G401 (cell line): ENCODE measurements around the gene ADORA1. TPM values are rescaled to one million over a fixed set of nuclear protein-coding genes. Genes with fewer than 3 reads are reported as not detected.

ENCODE experiments used
- DNase-seq: peaks from one replicate; pipeline ENCODE4 v3.0.0-alpha.2; 2015; ENCODE audit warnings: low spot score
- in situ Hi-C: cut with HindIII; loops from 2 replicates; pipeline ENCODE4 v1.10.0; 2016; ENCODE audit warnings: low sequenced_read_pairs, mixed read lengths
- total RNA-seq: library from RNA; depleted of rRNA; stranded (reverse); fragments of >200 nt; shearing (Covaris generic); gene quantifications from 2 replicates; pipeline ENCODE4 v1.2.3, GENCODE V29; 2014

Gene ADORA1
- total RNA-seq, 1 experiment from 2014 or later: 13.2 TPM

DNA sequence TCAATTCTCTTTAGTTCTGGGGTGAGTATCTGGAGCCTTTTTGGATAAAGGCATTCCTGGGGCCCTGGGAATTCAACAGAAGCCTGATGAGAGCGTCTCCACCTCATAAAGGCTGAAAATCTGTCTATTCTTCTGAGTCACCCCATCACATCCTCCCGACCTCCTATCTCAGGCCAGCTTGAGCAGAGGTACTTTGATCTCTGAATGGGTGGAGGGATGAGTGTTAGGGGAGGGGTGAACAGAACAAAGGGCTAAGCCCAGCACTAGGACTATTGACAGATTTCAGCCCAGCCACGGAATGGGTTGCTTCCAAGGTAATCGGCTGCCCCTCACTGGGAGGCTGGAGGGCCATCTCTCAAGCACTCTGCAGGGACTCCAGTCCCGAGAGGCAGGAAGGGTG is 50.6 kb downstream of the ADORA1 start:
- in situ Hi-C loops: no loop called here
- DNase-seq: no peak

- in situ Hi-C loops: no loop called here
- peak; percentile 30 for DNase-seq
These were observed 51.5 kb downstream of the ADORA1 start for GRCh38 chr1:203178821-203179666.

DNA sequence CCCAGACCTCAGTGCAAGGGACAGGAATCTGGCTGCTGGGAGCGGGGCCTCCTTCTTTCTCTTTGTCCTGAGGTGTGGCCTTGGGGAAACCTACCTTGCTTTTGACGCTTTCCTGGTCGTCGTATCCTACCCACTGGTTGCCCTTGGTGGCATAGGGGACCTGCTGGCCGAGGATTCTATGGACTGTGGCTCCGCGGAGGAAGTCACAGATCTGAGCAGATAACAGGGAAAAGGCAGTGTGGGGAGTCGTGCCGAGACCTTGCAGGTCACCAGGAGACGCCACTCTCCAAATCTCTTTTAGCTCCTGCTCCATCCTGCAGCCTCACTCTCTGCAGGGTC is 52.1 kb downstream of the ADORA1 start:
- in situ Hi-C loops: no loop called here
- DNase-seq: no peak

GRCh38 chr1:203180611-203181330 is 53.2 kb downstream of the ADORA1 start:
- DNase-seq: no peak
- in situ Hi-C loops: no loop called here

DNA sequence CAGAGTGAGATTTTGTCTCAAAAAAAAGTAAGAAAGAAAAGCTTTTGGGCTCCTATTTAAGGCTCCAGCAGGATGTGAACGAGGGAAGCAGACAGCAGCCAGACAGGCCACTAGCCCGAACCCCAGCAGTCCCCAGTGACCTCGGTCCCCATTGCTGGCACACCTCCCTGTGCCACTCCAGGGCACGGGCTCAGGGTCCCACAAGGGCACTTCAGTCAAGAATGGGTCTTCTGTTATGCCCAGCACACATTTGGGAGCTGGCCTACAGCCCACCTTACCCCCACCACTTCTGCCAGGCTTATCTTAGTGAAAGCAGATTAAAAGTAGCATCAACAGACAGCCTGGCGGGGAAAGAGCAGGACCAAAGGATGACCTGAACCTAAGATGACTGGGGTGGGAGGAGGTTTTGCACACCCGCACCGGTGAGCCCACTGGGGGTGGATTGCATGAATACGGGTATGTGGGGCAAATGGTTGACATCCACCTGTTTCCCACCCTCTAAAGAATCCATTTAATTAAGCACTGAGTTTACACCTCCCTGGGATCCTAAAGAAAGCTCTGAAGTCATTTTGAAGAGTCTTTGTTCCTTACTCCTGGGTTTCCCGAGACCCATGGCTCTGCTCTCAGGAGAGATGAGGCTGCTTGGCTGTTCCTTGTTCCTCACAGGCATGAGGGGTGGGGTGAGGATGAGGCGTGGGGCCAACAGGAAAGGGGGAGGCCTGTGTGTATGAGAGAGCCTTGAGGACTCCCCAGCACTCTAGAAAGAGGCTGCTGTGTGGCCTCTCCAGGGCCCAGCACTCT is 54.3 kb downstream of the ADORA1 start:
- in situ Hi-C loops: no loop called here

DNA sequence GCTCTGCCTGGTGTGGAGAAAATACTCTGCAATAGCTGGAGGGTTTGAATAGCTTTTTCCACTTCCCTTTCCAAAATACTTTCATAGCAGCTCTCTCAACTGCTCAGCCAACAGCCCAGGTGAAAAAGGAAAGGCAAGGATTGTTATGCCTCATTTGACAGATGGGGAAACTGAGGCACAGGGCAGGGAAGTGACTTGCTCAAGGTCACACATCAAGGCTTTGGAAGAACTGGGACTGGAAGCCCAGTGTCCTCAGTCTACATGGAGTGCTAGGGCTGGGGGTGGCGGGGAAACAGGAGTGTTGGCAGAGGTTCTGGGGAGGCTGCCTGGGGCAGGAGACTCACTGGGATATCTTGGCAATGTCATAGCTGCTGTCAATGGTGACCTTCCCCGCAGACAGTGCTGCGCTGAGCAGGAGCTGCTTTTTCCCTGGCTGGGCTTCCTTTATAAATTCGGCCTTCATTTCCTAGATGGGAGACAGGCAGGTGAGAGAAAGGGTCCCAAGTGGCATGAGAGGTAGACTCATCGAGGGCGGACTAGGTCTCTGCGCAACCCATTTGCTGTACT is 54.9 kb downstream of the ADORA1 start:
- in situ Hi-C loops: no loop called here
- DNase-seq: no peak

More for the DNA sequence above, 54.3 kb downstream of the ADORA1 start:
- no peak for DNase-seq

- in situ Hi-C loops: no loop called here
These were observed 56.3 kb downstream of the ADORA1 start for GRCh38 chr1:203183828-203184227.

DNA sequence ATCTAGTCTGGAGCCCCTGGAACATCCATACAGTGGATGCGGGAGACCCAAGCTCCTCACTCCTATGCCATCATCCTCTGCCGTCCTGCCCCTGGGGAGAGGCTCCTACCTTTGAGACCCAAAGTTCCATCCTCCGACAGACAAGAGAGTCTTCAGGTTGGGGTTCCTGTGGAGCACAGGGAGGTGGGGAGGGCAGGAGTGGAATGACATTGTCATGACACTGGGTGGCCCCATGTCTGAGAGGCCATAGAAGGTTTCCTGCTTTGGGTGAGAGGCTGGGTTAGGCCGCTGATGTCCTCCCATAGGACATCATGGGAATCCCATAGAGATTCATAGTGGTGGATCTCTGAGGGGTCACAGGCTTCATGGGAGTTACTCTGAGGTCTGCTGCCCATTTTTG is 56.9 kb downstream of the ADORA1 start:
- DNase-seq: no peak
- in situ Hi-C loops: no loop called here

More at GRCh38 chr1:203183828-203184227, 56.3 kb downstream of the ADORA1 start:
- no peak for DNase-seq

DNA sequence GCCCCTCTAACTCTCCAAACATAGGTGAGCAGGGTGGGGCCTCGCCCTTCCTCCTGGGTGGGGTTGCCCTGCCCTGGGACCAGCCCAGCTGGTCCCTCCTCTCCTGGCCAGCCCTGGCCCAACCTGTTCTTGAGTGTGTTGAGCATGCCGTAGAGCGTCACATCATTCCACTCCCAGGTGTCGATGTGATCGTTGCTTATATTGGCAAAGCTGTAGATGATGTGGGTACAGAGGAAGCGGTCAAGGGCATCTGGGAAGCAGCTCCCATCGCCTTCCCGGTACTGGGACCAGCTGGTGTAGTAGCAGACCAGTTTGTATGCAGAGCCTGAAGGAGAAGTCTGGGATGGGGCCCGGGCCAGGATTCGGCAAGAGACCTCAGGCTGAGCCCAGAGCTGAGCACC is 57.5 kb downstream of the ADORA1 start:
- in situ Hi-C loops: no loop called here
- no peak for DNase-seq

GRCh38 chr1:203185585-203185984 is 58.1 kb downstream of the ADORA1 start:
- DNase-seq: peak; percentile 95
- in situ Hi-C loops: no loop called here

DNA sequence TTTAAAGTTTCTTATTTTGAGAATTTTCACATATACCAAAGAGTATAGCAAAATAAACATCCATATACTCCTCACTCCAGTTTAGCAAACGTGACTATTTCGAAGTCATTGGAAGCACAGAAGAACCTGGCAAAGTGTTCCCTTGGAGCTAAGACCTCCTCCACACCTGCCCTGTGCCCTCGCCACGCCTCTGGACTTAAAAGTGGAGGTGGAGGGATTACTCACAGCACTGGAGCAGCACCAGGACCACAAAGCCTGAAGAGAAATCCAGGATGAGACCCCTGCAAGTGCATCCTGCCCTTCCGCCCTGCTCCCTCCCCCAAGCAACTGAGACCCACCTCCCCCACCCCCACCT is 58.5 kb downstream of the ADORA1 start:
- DNase-seq: no peak
- in situ Hi-C loops: no loop called here

DNA sequence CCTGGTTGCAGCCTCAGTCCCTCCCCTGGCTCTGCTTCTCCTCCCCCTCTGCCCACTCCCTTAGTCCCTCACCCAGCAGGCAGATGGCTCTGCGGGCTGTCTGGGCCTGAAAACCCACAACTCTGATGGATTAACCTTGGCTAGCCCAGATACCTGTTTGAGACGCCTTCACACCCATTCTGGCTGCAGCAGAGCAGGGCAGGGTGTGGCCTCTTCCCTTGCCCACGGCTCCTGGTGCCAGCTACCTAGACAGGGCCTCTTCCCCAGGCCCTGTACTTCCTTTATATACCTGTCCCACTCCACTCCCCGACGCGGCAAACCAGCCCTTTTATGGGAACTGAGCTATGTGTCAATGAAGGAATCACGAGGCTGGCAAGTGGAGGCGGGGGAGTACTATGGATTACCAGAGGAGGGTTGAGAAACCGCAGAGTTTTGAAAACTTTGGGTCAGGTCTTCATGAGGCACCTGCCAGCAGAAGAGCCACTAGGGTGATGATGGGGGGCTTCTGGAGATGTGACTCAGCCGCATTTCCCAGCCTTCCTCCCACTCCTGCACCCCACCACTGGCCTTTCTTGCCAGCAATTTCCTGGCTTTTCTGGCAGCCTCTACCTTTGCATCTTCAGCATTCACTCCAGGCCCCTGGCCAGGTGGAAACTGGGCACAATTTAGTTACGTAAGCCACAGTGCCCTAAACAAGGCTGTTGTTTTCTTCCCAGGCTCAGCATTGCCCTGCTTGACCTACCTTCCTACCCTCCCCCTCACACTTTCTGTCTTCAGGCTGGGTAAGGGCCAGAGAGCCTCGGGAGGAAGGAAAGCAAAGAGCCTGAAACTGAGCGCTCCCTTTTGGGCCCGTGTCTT is 59.1 kb downstream of the ADORA1 start, which contains the start of gene CHI3L1:
Gene CHI3L1, minus strand, starts transcription at position 259 of the 858 bp plus-strand sequence. Its CDS starts 81 bp downstream, at position 178.
- peak; percentile 92 for DNase-seq
- in situ Hi-C loops: no loop called here

- DNase-seq: no peak
- in situ Hi-C loops: no loop called here
These were observed 59.8 kb downstream of the ADORA1 start for GRCh38 chr1:203187304-203187685.

DNA sequence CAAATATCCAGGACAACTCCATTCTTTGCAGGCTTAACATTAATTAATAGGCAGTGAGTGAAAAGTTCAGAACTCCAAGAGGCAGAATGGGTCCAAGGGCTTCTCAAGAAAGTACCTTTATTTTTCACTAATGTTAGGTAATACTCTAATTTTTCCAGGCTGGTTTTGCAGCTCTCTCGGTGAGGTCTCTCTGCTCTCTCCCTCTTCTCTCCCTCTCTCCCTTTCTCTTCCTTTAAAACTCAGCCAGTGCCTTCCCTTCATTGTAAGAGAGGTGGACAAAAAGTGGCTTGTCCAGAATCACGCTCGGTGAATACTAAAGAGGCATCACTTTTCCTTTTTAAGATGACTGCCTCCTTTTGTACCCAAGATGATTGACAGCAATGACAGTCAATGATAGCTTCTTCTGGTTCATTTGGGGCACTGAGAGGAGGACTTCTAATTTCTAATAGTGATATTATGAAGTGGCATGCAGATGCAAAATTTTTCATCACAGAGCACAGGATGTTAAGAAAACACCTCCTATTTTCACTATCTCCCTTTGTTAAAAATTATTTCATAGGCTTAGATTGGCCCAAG is 60.3 kb downstream of the ADORA1 start:
- DNase-seq: no peak
- in situ Hi-C loops: no loop called here

GRCh38 chr1:203188686-203189232 is 61.2 kb downstream of the ADORA1 start:
- in situ Hi-C loops: no loop called here
- DNase-seq: no peak

GRCh38 chr1:203189951-203190352 is 62.4 kb downstream of the ADORA1 start:
- DNase-seq: peak; percentile 33
- in situ Hi-C loops: no loop called here

GRCh38 chr1:203190949-203191348 is 63.4 kb downstream of the ADORA1 start:
- in situ Hi-C loops: no loop called here

GRCh38 chr1:203196371-203196770 is 68.8 kb downstream of the ADORA1 start:
- in situ Hi-C loops: no loop called here
- no peak for DNase-seq

More at GRCh38 chr1:203190949-203191348, 63.4 kb downstream of the ADORA1 start:
- no peak for DNase-seq
